HG02571 (cell line): ENCODE measurements around the gene CCDC170.
A peak's percentile ranks its signal among the peaks of the same experiment; 100 is the strongest.
"Not testable (repeated sequence)": the region's sequence is repeated elsewhere in the genome, so short reads cannot be mapped to it uniquely, and the experiment has no call there.

ENCODE experiments used
- ATAC-seq: cut with Tn5 transposase; IDR thresholded peaks from one replicate; pipeline ENCODE4 v1.9.1; 2021; ENCODE audit warnings: mild to moderate bottlenecking, moderate library complexity; ENCODE audit not compliant: unreplicated experiment

The CCDC170 gene

GRCh38 chr6:151493804-151494234 lies at the start of gene CCDC170:
Gene CCDC170 (plus strand): TSS chr6:151494017. CDS start chr6:151494129, 112 bp downstream.
- no peak for ATAC-seq

- ATAC-seq = no peak
These were observed 48.3 kb upstream of the CCDC170 start for GRCh38 chr6:151445482-151445881.

GRCh38 chr6:151447237-151447636 lies 46.6 kb upstream of the CCDC170 start:
- no peak for ATAC-seq

- ATAC-seq = no peak
These were observed 45.2 kb upstream of the CCDC170 start for GRCh38 chr6:151448623-151449022.

- ATAC-seq = not testable (repeated sequence)
These were observed 42.9 kb upstream of the CCDC170 start for GRCh38 chr6:151450928-151451327.

- no peak for ATAC-seq
These were observed 42.3 kb upstream of the CCDC170 start for GRCh38 chr6:151451417-151451949.

- ATAC-seq = peak; percentile 97
These were observed 41.7 kb upstream of the CCDC170 start, which contains the start of gene RMND1 for GRCh38 chr6:151451950-151452749. Gene RMND1 (minus strand): TSS chr6:151452126. CDS start chr6:151445811, 6,315 bp downstream.

GRCh38 chr6:151452750-151453427 lies 40.9 kb upstream of the CCDC170 start:
- no peak for ATAC-seq

GRCh38 chr6:151455751-151456398 lies 37.9 kb upstream of the CCDC170 start:
- not testable (repeated sequence) for ATAC-seq

GRCh38 chr6:151461673-151462072 lies 32.1 kb upstream of the CCDC170 start:
- ATAC-seq = no peak

- no peak for ATAC-seq
These were observed 29.1 kb upstream of the CCDC170 start for GRCh38 chr6:151464702-151465101.

- ATAC-seq = no peak
These were observed 17.9 kb upstream of the CCDC170 start for GRCh38 chr6:151475653-151476523.

- ATAC-seq = no peak
These were observed 16.1 kb upstream of the CCDC170 start for GRCh38 chr6:151477726-151478125.

GRCh38 chr6:151478670-151479069 lies 15.1 kb upstream of the CCDC170 start:
- ATAC-seq = no peak

GRCh38 chr6:151481786-151482185 lies 12.0 kb upstream of the CCDC170 start:
- no peak for ATAC-seq

- ATAC-seq = no peak
These were observed 11.5 kb upstream of the CCDC170 start for GRCh38 chr6:151482290-151482689.

GRCh38 chr6:151483994-151484393 lies 9.8 kb upstream of the CCDC170 start:
- ATAC-seq = no peak

GRCh38 chr6:151488226-151488625 lies 5.6 kb upstream of the CCDC170 start:
- ATAC-seq = no peak

- ATAC-seq = no peak
These were observed 2.8 kb upstream of the CCDC170 start for GRCh38 chr6:151490996-151491395.

- ATAC-seq = no peak
These were observed 535 bp upstream of the CCDC170 start for GRCh38 chr6:151493161-151493803.
